ENCODE results near the gene ME1.
"Not testable (repeated sequence)": the region's sequence is repeated elsewhere in the genome, so short reads cannot be mapped to it uniquely, and the experiment has no call there.

The ME1 gene

GRCh38 chr6:83431545-83432155, 799 bp upstream of the ME1 start:
- no peak for DNase-seq

GRCh38 chr6:83429857-83430610, 817 bp downstream of the ME1 start:
- DNase-seq, result peak in 1 of 2 experiments; percentile 7

- no peak for DNase-seq
Measured at GRCh38 chr6:83429269-83429668, 1.6 kb downstream of the ME1 start.

- DNase-seq, result no peak
Measured at GRCh38 chr6:83424392-83425018, 6.3 kb downstream of the ME1 start.

- peak in 1 of 2 experiments; percentile 32 for DNase-seq
Measured at GRCh38 chr6:83417880-83418663, 12.8 kb downstream of the ME1 start.

- no peak for DNase-seq
Measured at GRCh38 chr6:83413068-83413467, 17.8 kb downstream of the ME1 start.

GRCh38 chr6:83411731-83412130, 19.1 kb downstream of the ME1 start:
- DNase-seq, result no peak

GRCh38 chr6:83403191-83403590, 27.7 kb downstream of the ME1 start:
- DNase-seq, result no peak

GRCh38 chr6:83389606-83390005, 41.2 kb downstream of the ME1 start:
- no peak for DNase-seq

- no peak for DNase-seq
Measured at GRCh38 chr6:83385473-83385872, 45.4 kb downstream of the ME1 start.

GRCh38 chr6:83384751-83385150, 46.1 kb downstream of the ME1 start:
- DNase-seq, result no peak

GRCh38 chr6:83381949-83382348, 48.9 kb downstream of the ME1 start:
- no peak for DNase-seq

- DNase-seq, result no peak
Measured at GRCh38 chr6:83378621-83379388, 52.0 kb downstream of the ME1 start.

GRCh38 chr6:83371423-83371822, 59.4 kb downstream of the ME1 start:
- DNase-seq, result peak in 1 of 2 experiments; percentile 58

- peak in 1 of 2 experiments; percentile 13 for DNase-seq
Measured at GRCh38 chr6:83370567-83370966, 60.3 kb downstream of the ME1 start.

- no peak for DNase-seq
Measured at GRCh38 chr6:83369692-83370091, 61.2 kb downstream of the ME1 start.

GRCh38 chr6:83368577-83368976, 62.3 kb downstream of the ME1 start:
- no peak for DNase-seq

- DNase-seq, result no peak
Measured at GRCh38 chr6:83367104-83367503, 63.7 kb downstream of the ME1 start.

- DNase-seq, result peak; percentile 78 to 95
Measured at GRCh38 chr6:83365931-83366330, 64.9 kb downstream of the ME1 start.

- not testable (repeated sequence) for DNase-seq
Measured at GRCh38 chr6:83362349-83362748, 68.5 kb downstream of the ME1 start.

GRCh38 chr6:83359638-83360037, 71.2 kb downstream of the ME1 start:
- no peak for DNase-seq

- no peak for DNase-seq
Measured at GRCh38 chr6:83354747-83355146, 76.1 kb downstream of the ME1 start.
